ENCODE results near the gene STX2. TPM values are rescaled to one million over a fixed set of nuclear protein-coding genes. Genes with fewer than 3 reads are reported as not detected.
"Not testable (repeated sequence)": the region's sequence is repeated elsewhere in the genome, so short reads cannot be mapped to it uniquely, and the experiment has no call there.

STX2 gene
- total RNA-seq, 2 donors from 2014 or later = 5.3 to 11.5 TPM

- DNase-seq (ENCODE audit: low spot score) = no peak
- H3K36me3 ChIP-seq = no peaks in the 10 kb centered on the region
- WGBS = 44% methylated on average over 7 of the region's 7 CpGs
- no peak overlapping the region for H3K27ac ChIP-seq
- no peaks in the 10 kb centered on the region for H3K27me3 ChIP-seq (replicated peaks; ENCODE audit: insufficient read depth)
- no peaks in the 10 kb centered on the region for H3K9me3 ChIP-seq
- H3K4me3 ChIP-seq = no peak overlapping the region
- no peaks in the 10 kb centered on the region for H3K4me1 ChIP-seq (replicated peaks)
- TF ChIP-seq CTCF (IDR thresholded peaks at IDR 0.05) (no peak), POLR2A (IDR thresholded peaks at IDR 0.05) (no peak), POLR2AphosphoS5 (IDR thresholded peaks at IDR 0.05) (no peak)
- intact Hi-C loops (cut with DNase I) = no loop called here
Measured at GRCh38 chr12:130849561-130850417, 10.7 kb upstream of the STX2 start.

GRCh38 chr12:130848785-130849305 lies 9.8 kb upstream of the STX2 start:
- H3K27me3 ChIP-seq (replicated peaks; ENCODE audit: insufficient read depth); intact Hi-C loops (cut with DNase I); H3K36me3 ChIP-seq; H3K4me3 ChIP-seq; H3K4me1 ChIP-seq (replicated peaks); DNase-seq (ENCODE audit: low spot score); H3K9me3 ChIP-seq; H3K27ac ChIP-seq: not testable (repeated sequence)
- 100% methylated on average over 1 of the region's 1 CpG for WGBS

DNA sequence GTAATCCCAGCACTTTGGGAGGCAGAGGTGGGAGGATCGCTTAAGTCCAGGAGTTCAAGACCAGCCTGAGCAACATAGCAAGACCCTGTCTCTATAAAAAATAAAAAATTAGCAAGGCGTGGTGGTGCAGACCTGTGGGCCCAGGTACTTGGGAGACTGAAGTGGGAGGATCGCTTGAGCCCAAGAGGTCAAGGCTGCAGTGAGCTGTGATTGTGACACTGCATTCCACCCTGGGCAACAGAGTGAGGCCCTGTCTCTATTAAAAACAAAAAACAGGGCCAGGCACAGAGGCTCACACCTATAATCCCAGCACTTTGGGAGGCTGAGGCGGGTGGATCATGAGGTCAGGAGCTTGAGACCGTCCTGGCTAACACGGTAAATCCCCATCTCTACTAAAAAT lies 9.1 kb upstream of the STX2 start:
- H3K36me3 ChIP-seq; H3K4me1 ChIP-seq (replicated peaks); H3K27me3 ChIP-seq (replicated peaks; ENCODE audit: insufficient read depth); H3K27ac ChIP-seq; H3K4me3 ChIP-seq; intact Hi-C loops (cut with DNase I); DNase-seq (ENCODE audit: low spot score); H3K9me3 ChIP-seq: not testable (repeated sequence)
- 96% methylated on average over 6 of the region's 6 CpGs for WGBS

GRCh38 chr12:130847112-130847511 lies 8.1 kb upstream of the STX2 start:
- no peaks in the 10 kb centered on the region for H3K36me3 ChIP-seq
- no peak for DNase-seq (ENCODE audit: low spot score)
- TF ChIP-seq CTCF (IDR thresholded peaks at IDR 0.05) = no peak
- no peaks in the 10 kb centered on the region for H3K9me3 ChIP-seq
- WGBS = 41% methylated on average over 7 of the region's 7 CpGs
- H3K27ac ChIP-seq = no peak overlapping the region
- H3K4me1 ChIP-seq (replicated peaks) = no peaks in the 10 kb centered on the region
- intact Hi-C loops (cut with DNase I) = no loop called here
- no peak overlapping the region for H3K4me3 ChIP-seq
- H3K27me3 ChIP-seq (replicated peaks; ENCODE audit: insufficient read depth) = no peaks in the 10 kb centered on the region

- TF ChIP-seq POLR2AphosphoS5 (IDR thresholded peaks at IDR 0.05) (no peak), CTCF (IDR thresholded peaks at IDR 0.05) (no peak), POLR2A (IDR thresholded peaks at IDR 0.05) (no peak)
- no peak overlapping the region for H3K27ac ChIP-seq
- H3K27me3 ChIP-seq (replicated peaks; ENCODE audit: insufficient read depth) = no peaks in the 10 kb centered on the region
- intact Hi-C loops (cut with DNase I) = no loop called here
- H3K9me3 ChIP-seq = no peaks in the 10 kb centered on the region
- no peak for DNase-seq (ENCODE audit: low spot score)
- H3K4me1 ChIP-seq (replicated peaks) = no peaks in the 10 kb centered on the region
- H3K4me3 ChIP-seq = no peak overlapping the region
- no peaks in the 10 kb centered on the region for H3K36me3 ChIP-seq
Measured at GRCh38 chr12:130846369-130846768, 7.3 kb upstream of the STX2 start.

Data from prostate gland (tissue), 2 donors.